Endodermal cell (in vitro differentiated cells): ENCODE data around the gene WIPI1. TPM values are rescaled to one million over a fixed set of nuclear protein-coding genes. Genes with fewer than 3 reads are reported as not detected.

Source experiments
- DNase-seq: peaks from one replicate; pipeline ENCODE4 v3.0.0-alpha.2; 2017
- H3K27ac ChIP-seq: 2 replicates; pipeline ENCODE4 v1.5.1; 2013; ENCODE audit warnings: mild to moderate bottlenecking, low read depth, low read length, moderate library complexity
- H3K27me3 ChIP-seq: 2 replicates; pipeline ENCODE4 v1.6.1; 2013; ENCODE audit warnings: mild to moderate bottlenecking, low read length, moderate library complexity; ENCODE audit not compliant: insufficient read depth, control insufficient read depth, poor library complexity, severe bottlenecking
- H3K36me3 ChIP-seq: 2 replicates; pipeline ENCODE4 v1.7.0; 2013; ENCODE audit warnings: mild to moderate bottlenecking, low read length, moderate library complexity; ENCODE audit not compliant: control insufficient read depth, insufficient read depth
- H3K4me1 ChIP-seq: one replicate; pipeline ENCODE4 v1.7.0; 2013; ENCODE audit warnings: low read length; ENCODE audit not compliant: control insufficient read depth, insufficient read depth
- H3K4me3 ChIP-seq: 2 replicates; pipeline ENCODE4 v1.5.1; 2013; ENCODE audit warnings: mild to moderate bottlenecking, low read length, moderate library complexity
- H3K9ac ChIP-seq: 2 replicates; pipeline ENCODE4 v1.6.1; 2013; ENCODE audit warnings: mild to moderate bottlenecking, low read length, moderate library complexity; ENCODE audit not compliant: poor library complexity, severe bottlenecking; ENCODE audit errors: extremely low read depth
- H3K9me3 ChIP-seq: 2 replicates; pipeline ENCODE4 v1.6.1; 2013; ENCODE audit warnings: mild to moderate bottlenecking, low read length, moderate library complexity; ENCODE audit not compliant: control insufficient read depth
- H3K27ac Mint-ChIP-seq: 2 replicates; pipeline ENCODE4 v1.8.0; 2020; ENCODE audit warnings: mixed read lengths
- H3K27me3 Mint-ChIP-seq: 2 replicates; pipeline ENCODE4 v1.8.0; 2021; ENCODE audit warnings: mild to moderate bottlenecking, mixed read lengths; ENCODE audit not compliant: insufficient read depth
- H3K36me3 Mint-ChIP-seq: 2 replicates; pipeline ENCODE4 v1.8.0; 2020; ENCODE audit warnings: low read depth, mixed read lengths
- H3K4me1 Mint-ChIP-seq: 2 replicates; pipeline ENCODE4 v1.8.0; 2020; ENCODE audit warnings: mixed read lengths
- H3K4me3 Mint-ChIP-seq: 2 replicates; pipeline ENCODE4 v1.8.0; 2020; ENCODE audit warnings: mild to moderate bottlenecking, moderate library complexity, mixed read lengths
- H3K9me3 Mint-ChIP-seq: 2 replicates; pipeline ENCODE4 v1.8.0; 2020; ENCODE audit warnings: mild to moderate bottlenecking, mixed read lengths
- CTCF ChIP-seq: fragments of 200-600 bp; sonication (generic); conservative IDR thresholded peaks from 2 replicates; pipeline ENCODE4 v1.5.0; 2021; ENCODE audit warnings: antibody characterized with exemption, mild to moderate bottlenecking
- WGBS, 2 experiments: methylation state at CpG; one replicate each; pipeline versions ENCODE4 v1.1.5 to v1.1.7; 2013; ENCODE audit warnings: missing lambda C conversion rate in 2 of 2, mixed read lengths in 1 of 2; ENCODE audit not compliant: insufficient coverage in 1 of 2, insufficient read length in 1 of 2; 5-methylcytosine and 5-hydroxymethylcytosine counted together
- total RNA-seq, 2 donors: library from RNA; stranded (reverse); fragmentation: NEBNext Ultra II Directional in 1 of 2; extraction: Animal tissue kit (Norgen Biotek cat#: 25700) in 1 of 2; gene quantifications; 2 replicates in 1 of 2; 3 replicates in 1 of 2; pipeline ENCODE4 v1.2.1, GENCODE V29; 2021

The WIPI1 gene
- total RNA-seq, 2 donors from 2014 or later: 32.0 to 39.5 TPM

GRCh38 chr17:68433911-68434508 lies 23.3 kb downstream of the WIPI1 start:
- no peak overlapping the region for H3K27ac Mint-ChIP-seq
- WGBS, 2 experiments: 89 to 95% methylated on average over 10 to 12 of the region's 12 CpGs

DNA sequence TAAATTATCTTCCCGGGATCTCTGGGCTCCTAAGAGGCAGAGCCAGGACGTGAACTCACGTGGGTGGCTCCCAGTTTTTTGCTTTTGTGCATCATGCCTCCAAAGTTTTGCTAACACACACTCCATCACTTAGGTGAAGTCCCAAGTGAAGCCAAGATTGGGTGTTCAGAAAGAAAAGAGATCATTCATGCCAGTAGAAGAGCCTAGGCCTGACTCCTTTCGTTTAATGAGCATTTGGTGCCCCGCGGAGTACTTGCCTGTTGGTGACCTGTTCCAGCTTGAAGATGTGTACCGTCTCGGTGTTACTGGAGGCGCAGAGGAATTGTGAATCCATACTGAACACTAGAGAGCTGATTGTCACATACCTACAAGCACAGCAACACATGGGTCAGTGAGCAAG lies 24.1 kb downstream of the WIPI1 start:
- H3K27me3 Mint-ChIP-seq: no peaks in the 10 kb centered on the region
- H3K4me1 ChIP-seq: no peaks in the 10 kb centered on the region
- H3K4me3 ChIP-seq: no peak overlapping the region
- WGBS, 2 experiments: 80 to 93% methylated on average over 2 to 9 of the region's 9 CpGs
- H3K27ac Mint-ChIP-seq: no peak overlapping the region
- no peak for DNase-seq
- no peaks in the 10 kb centered on the region for H3K9me3 Mint-ChIP-seq
- no peak overlapping the region for H3K9ac ChIP-seq
- peaks cover 45% of the 10 kb centered on the region for H3K36me3 Mint-ChIP-seq
- peaks cover 43% of the 10 kb centered on the region for H3K36me3 ChIP-seq
- no peak overlapping the region for H3K4me3 Mint-ChIP-seq
- H3K27ac ChIP-seq: no peak overlapping the region
- no peak for TF ChIP-seq CTCF
- no peaks in the 10 kb centered on the region for H3K9me3 ChIP-seq
- H3K27me3 ChIP-seq: no peaks in the 10 kb centered on the region
- H3K4me1 Mint-ChIP-seq: peaks cover 12% of the 10 kb centered on the region

More at GRCh38 chr17:68433911-68434508, 23.3 kb downstream of the WIPI1 start:
- DNase-seq: no peak
- H3K4me1 ChIP-seq: no peaks in the 10 kb centered on the region
- no peak for TF ChIP-seq CTCF
- H3K36me3 ChIP-seq: peaks cover 36% of the 10 kb centered on the region
- Mint-ChIP-seq H3K27me3 (no peaks in the 10 kb centered on the region), H3K36me3 (peaks cover 39% of the 10 kb centered on the region), H3K4me3 (no peak overlapping the region), H3K9me3 (no peaks in the 10 kb centered on the region), H3K4me1 (peaks cover 14% of the 10 kb centered on the region)
- H3K9ac ChIP-seq: no peak overlapping the region
- no peak overlapping the region for H3K4me3 ChIP-seq
- H3K27me3 ChIP-seq: no peaks in the 10 kb centered on the region
- no peak overlapping the region for H3K27ac ChIP-seq
- no peaks in the 10 kb centered on the region for H3K9me3 ChIP-seq

DNA sequence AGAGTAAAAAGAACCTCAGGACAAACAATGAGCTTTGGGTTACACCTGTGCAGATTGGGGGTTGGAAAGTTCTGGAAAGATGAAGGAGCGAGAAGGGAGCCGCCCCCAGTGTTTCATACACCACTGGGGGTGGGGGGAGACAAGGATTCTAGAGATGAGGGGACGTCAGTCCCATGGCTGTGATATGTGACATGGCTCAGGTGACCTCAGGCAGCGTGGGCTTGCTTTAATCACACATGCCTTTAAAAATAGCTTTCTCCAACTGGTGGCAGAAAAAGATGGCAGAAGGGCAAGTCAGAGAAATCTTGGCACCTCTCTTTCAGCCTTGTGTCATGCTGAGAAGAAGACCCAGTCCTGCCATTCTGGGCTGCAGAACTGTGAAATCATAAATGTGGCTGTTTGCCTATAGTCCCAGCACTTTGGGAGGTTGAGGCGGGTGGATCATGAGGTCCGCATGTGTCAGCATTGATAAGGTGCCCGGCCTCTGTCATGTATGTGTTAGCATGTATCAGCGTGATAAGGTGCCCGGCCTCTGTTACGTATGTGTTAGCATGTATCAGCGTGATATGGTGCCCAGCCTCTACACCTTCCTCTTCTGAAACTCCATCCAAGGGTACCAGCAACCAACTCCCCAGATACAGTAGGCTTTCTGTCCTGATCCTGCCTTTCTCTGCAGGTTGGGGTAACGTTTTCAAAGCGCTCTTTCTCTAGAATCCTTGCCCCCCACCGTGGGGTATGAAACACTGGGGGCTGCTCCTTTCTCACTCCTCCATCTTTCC lies 25.0 kb downstream of the WIPI1 start:
- Mint-ChIP-seq H3K4me3 (no peak overlapping the region), H3K27ac (no peak overlapping the region), H3K4me1 (peaks cover 5% of the 10 kb centered on the region), H3K36me3 (peaks cover 50% of the 10 kb centered on the region), H3K9me3 (no peaks in the 10 kb centered on the region), H3K27me3 (no peaks in the 10 kb centered on the region)
- Histone ChIP-seq H3K9me3 (no peaks in the 10 kb centered on the region), H3K36me3 (peaks cover 43% of the 10 kb centered on the region), H3K27me3 (no peaks in the 10 kb centered on the region), H3K9ac (no peak overlapping the region), H3K27ac (no peak overlapping the region), H3K4me3 (no peak overlapping the region), H3K4me1 (no peaks in the 10 kb centered on the region)
- TF ChIP-seq CTCF: no peak
- DNase-seq: no peak
- 90 to 94% methylated on average over 12 to 14 of the region's 14 CpGs for WGBS, 2 experiments
